PC-9 (cell line): Measurements from ENCODE around the gene PPP2R2B.

Experiments
- CTCF ChIP-seq: fragments of 200-600 bp; sonication (generic); conservative IDR thresholded peaks from 2 replicates; pipeline ENCODE4 v1.6.1; 2017; ENCODE audit warnings: mixed run types, antibody characterized with exemption, mild to moderate bottlenecking, moderate library complexity
- EZH2 ChIP-seq: fragments of 200-600 bp; sonication (generic); IDR thresholded peaks from 2 replicates; pipeline ENCODE4 v1.8.0; 2017; ENCODE audit warnings: antibody characterized with exemption, low read depth

- TF ChIP-seq CTCF: no peak
- no peak for TF ChIP-seq EZH2
Observed at GRCh38 chr5:146667633-146668272, 210.8 kb downstream of the PPP2R2B start.
